Measurements from ENCODE around the gene RYK.

- no peak for TF ChIP-seq CTCF (conservative IDR thresholded peaks at IDR 0.05 in 1 of 2, IDR thresholded peaks at IDR 0.05 in 1 of 2; ENCODE audit: low read depth in 1 of 2, low read length in 2 of 2)
- no peak for TF ChIP-seq EZH2 (IDR thresholded peaks at IDR 0.05; ENCODE audit: low read length, missing control alignments)
Observed at GRCh38 chr3:134145183-134145582, 105.5 kb downstream of the RYK start.
